Fibroblast of lung (primary cell): Measurements from ENCODE around the gene PLXNA1. TPM values are rescaled to one million over a fixed set of nuclear protein-coding genes. Genes with fewer than 3 reads are reported as not detected.

ENCODE experiments used
- DNase-seq, 2 donors: peaks; one replicate each; pipeline versions ENCODE4 v3.0.0 to v3.0.0-alpha.2; 2010; ENCODE audit warnings: low read depth in 2 of 2
- H2AFZ ChIP-seq: 2 replicates; pipeline ENCODE4 v1.5.1; 2012; ENCODE audit warnings: low read length, control low read depth, inconsistent platforms
- H3K27ac ChIP-seq: 2 replicates; pipeline ENCODE4 v1.5.1; 2011; ENCODE audit warnings: low read length, control low read depth; ENCODE audit not compliant: insufficient read depth
- H3K27me3 ChIP-seq: 2 replicates; pipeline ENCODE4 v1.5.1; 2011; ENCODE audit warnings: mild to moderate bottlenecking, low read length; ENCODE audit not compliant: control insufficient read depth, insufficient read depth
- H3K36me3 ChIP-seq: 2 replicates; pipeline ENCODE4 v1.5.1; 2011; ENCODE audit warnings: low read length; ENCODE audit not compliant: control insufficient read depth, insufficient read depth
- H3K4me1 ChIP-seq: 2 replicates; pipeline ENCODE4 v1.5.1; 2011; ENCODE audit warnings: low read length; ENCODE audit not compliant: control insufficient read depth, insufficient read depth; ENCODE audit errors: extremely low read depth
- H3K4me2 ChIP-seq: 2 replicates; pipeline ENCODE4 v1.5.1; 2011; ENCODE audit warnings: low read length, control low read depth; ENCODE audit not compliant: insufficient read depth; ENCODE audit errors: extremely low read depth
- H3K4me3 ChIP-seq, 4 experiments: fragments of 200-600 bp in 1 of 4; sonication (generic) in 1 of 4; replicated peaks in 1 of 4; 2 replicates each; pipeline ENCODE4 v1.5.1; 2011 to 2016; ENCODE audit warnings: low read length in 4 of 4, low read depth in 3 of 4, mild to moderate bottlenecking in 3 of 4, control low read depth in 2 of 4, inconsistent platforms in 1 of 4, mixed read lengths in 1 of 4; ENCODE audit not compliant: insufficient read depth in 1 of 4; ENCODE audit errors: control extremely low read depth in 1 of 4
- H3K79me2 ChIP-seq: 2 replicates; pipeline ENCODE4 v1.5.1; 2012; ENCODE audit warnings: mild to moderate bottlenecking, low read length, inconsistent platforms; ENCODE audit not compliant: control insufficient read depth, insufficient read depth
- H3K9ac ChIP-seq: 2 replicates; pipeline ENCODE4 v1.5.1; 2011; ENCODE audit warnings: mild to moderate bottlenecking, low read length, control low read depth; ENCODE audit not compliant: insufficient read depth
- H3K9me3 ChIP-seq: 2 replicates; pipeline ENCODE4 v1.5.1; 2012; ENCODE audit warnings: low read depth, low read length; ENCODE audit not compliant: control insufficient read depth, insufficient read depth
- H4K20me1 ChIP-seq: 2 replicates; pipeline ENCODE4 v1.5.1; 2011; ENCODE audit warnings: low read length; ENCODE audit not compliant: control insufficient read depth, insufficient read depth; ENCODE audit errors: extremely low read depth
- CTCF ChIP-seq, 2 donors: IDR thresholded peaks in 1 of 2; conservative IDR thresholded peaks in 1 of 2; 1 replicate in 1 of 2; 2 replicates in 1 of 2; pipeline ENCODE4 v1.5.1; 2011 to 2012; ENCODE audit warnings: low read length in 2 of 2, control low read depth in 1 of 2, inconsistent platforms in 1 of 2, low read depth in 1 of 2, mild to moderate bottlenecking in 1 of 2
- EZH2 ChIP-seq: IDR thresholded peaks from 2 replicates; pipeline ENCODE4 v1.5.1; 2012; ENCODE audit warnings: low read length, control low read depth, mild to moderate bottlenecking; ENCODE audit errors: missing control alignments
- polyA plus RNA-seq, 2 donors: library from polyadenylated mRNA; depleted of rRNA in 1 of 2; stranded (reverse) in 1 of 2; unstranded in 1 of 2; fragments of >200 nt; gene quantifications; 2 replicates each; pipeline ENCODE4 v1.2.1, GENCODE V29; 2011 to 2012; ENCODE audit warnings: missing spikeins in 1 of 2
- total RNA-seq: library from RNA; depleted of rRNA; stranded (reverse); fragments of >200 nt; gene quantifications from 2 replicates; pipeline ENCODE4 v1.2.1, GENCODE V29; 2014

Gene PLXNA1
- total and polyA plus RNA-seq, 2 donors (not counting 1 experiment from before 2014, with no cell fraction given) = 21.1 to 48.6 TPM

GRCh38 chr3:126976906-126977305, 6.0 kb upstream of the PLXNA1 start:
- peaks cover under 1% of the 10 kb centered on the region for H3K4me1 ChIP-seq
- TF ChIP-seq CTCF (conservative IDR thresholded peaks at IDR 0.05 in 1 of 2, IDR thresholded peaks at IDR 0.05 in 1 of 2; ENCODE audit: low read depth in 1 of 2, low read length in 2 of 2) (no peak), EZH2 (no peak)

GRCh38 chr3:126977821-126978220, 5.1 kb upstream of the PLXNA1 start:
- peaks cover 5% of the 10 kb centered on the region for H3K4me1 ChIP-seq
- H3K9me3 ChIP-seq = no peaks in the 10 kb centered on the region
- H3K27ac ChIP-seq = no peak overlapping the region
- H3K27me3 ChIP-seq = peaks cover 11% of the 10 kb centered on the region
- H3K36me3 ChIP-seq = no peaks in the 10 kb centered on the region
- no peak overlapping the region for H3K9ac ChIP-seq
- H3K79me2 ChIP-seq = no peaks in the 10 kb centered on the region
- no peak overlapping the region for H3K4me3 ChIP-seq
- TF ChIP-seq EZH2 = no peak
- no peak for TF ChIP-seq CTCF (conservative IDR thresholded peaks at IDR 0.05 in 1 of 2, IDR thresholded peaks at IDR 0.05 in 1 of 2; ENCODE audit: low read depth in 1 of 2, low read length in 2 of 2)
- no peaks in the 10 kb centered on the region for H4K20me1 ChIP-seq
- DNase-seq = no peak
- no peak overlapping the region for H3K4me2 ChIP-seq
- H2AFZ ChIP-seq = no peak overlapping the region

More at GRCh38 chr3:126976906-126977305, 6.0 kb upstream of the PLXNA1 start:
- no peaks in the 10 kb centered on the region for H3K79me2 ChIP-seq
- peaks cover 11% of the 10 kb centered on the region for H3K27me3 ChIP-seq
- H3K4me2 ChIP-seq = no peak overlapping the region
- H3K27ac ChIP-seq = no peak overlapping the region
- no peaks in the 10 kb centered on the region for H3K9me3 ChIP-seq
- no peak overlapping the region for H3K4me3 ChIP-seq
- H4K20me1 ChIP-seq = no peaks in the 10 kb centered on the region
- no peak for DNase-seq
- H2AFZ ChIP-seq = no peak overlapping the region
- H3K9ac ChIP-seq = no peak overlapping the region
- H3K36me3 ChIP-seq = no peaks in the 10 kb centered on the region

- Histone ChIP-seq H3K4me3 (no peak overlapping the region), H3K27me3 (peaks cover 11% of the 10 kb centered on the region), H2AFZ (no peak overlapping the region), H3K79me2 (no peaks in the 10 kb centered on the region), H3K9ac (no peak overlapping the region), H3K4me2 (no peak overlapping the region), H3K27ac (no peak overlapping the region), H3K4me1 (peaks cover 5% of the 10 kb centered on the region), H4K20me1 (no peaks in the 10 kb centered on the region), H3K36me3 (no peaks in the 10 kb centered on the region), H3K9me3 (no peaks in the 10 kb centered on the region)
- no peak for TF ChIP-seq EZH2
- TF ChIP-seq CTCF (conservative IDR thresholded peaks at IDR 0.05 in 1 of 2, IDR thresholded peaks at IDR 0.05 in 1 of 2; ENCODE audit: low read depth in 1 of 2, low read length in 2 of 2) = no peak
- no peak for DNase-seq
These were observed 4.6 kb upstream of the PLXNA1 start for GRCh38 chr3:126978291-126978690.
